Caco-2 (cell line): Measurements from ENCODE around the gene TELO2. TPM values are rescaled to one million over a fixed set of nuclear protein-coding genes. Genes with fewer than 3 reads are reported as not detected.

Experiments used
- BruUV-seq: library from RNA; stranded (reverse); fragments of 400-500 nt; replicated peaks from 2 replicates; lab custom pipeline; 2021; lab: Mats Ljungman, UMichigan
- CTCF ChIA-PET: fragments of 300-600 bp; sonication (Branson Sonifier 250); formaldehyde crosslinking; loops from one replicate; lab custom pipeline; 2022; ENCODE audit warnings: antibody characterized with exemption; lab: Charles Lee
- POLR2A ChIA-PET: fragments of 300-600 bp; sonication (Branson Sonifier 250); formaldehyde crosslinking; loops from one replicate; lab custom pipeline; 2022; ENCODE audit warnings: antibody characterized with exemption; lab: Charles Lee
- DNase-seq, 2 experiments: peaks; one replicate each; pipeline versions ENCODE4 v3.0.0 to v3.0.0-alpha.2; 2020 to 2022
- H3K27me3 ChIP-seq: replicated peaks from 2 replicates; pipeline ENCODE4 v1.6.0; 2011; ENCODE audit warnings: low read length; ENCODE audit not compliant: control insufficient read depth, insufficient read depth
- H3K36me3 ChIP-seq: 2 replicates; pipeline ENCODE4 v1.5.1; 2011; ENCODE audit warnings: low read length; ENCODE audit not compliant: control insufficient read depth, insufficient read depth
- H3K4me1 ChIP-seq: fragments of 250-450 bp; sonication (Bioruptor Pico); 2 replicates; pipeline ENCODE4 v1.5.1; 2020; ENCODE audit warnings: mild to moderate bottlenecking
- H3K4me3 ChIP-seq: 2 replicates; pipeline ENCODE4 v1.5.1; 2011; ENCODE audit warnings: low read depth, mild to moderate bottlenecking, control low read depth, low read length
- H3K9me3 ChIP-seq: fragments of 250-450 bp; sonication (Bioruptor Pico); 2 replicates; pipeline ENCODE4 v1.5.1; 2020; ENCODE audit warnings: mild to moderate bottlenecking, moderate library complexity
- H3K27ac Mint-ChIP-seq: one replicate; pipeline ENCODE4 v1.8.0; 2022; ENCODE audit warnings: mixed read lengths; ENCODE audit not compliant: unreplicated experiment
- H3K27me3 Mint-ChIP-seq: one replicate; pipeline ENCODE4 v1.8.0; 2022; ENCODE audit warnings: mixed read lengths; ENCODE audit not compliant: insufficient read depth, unreplicated experiment
- H3K36me3 Mint-ChIP-seq: one replicate; pipeline ENCODE4 v1.8.0; 2022; ENCODE audit warnings: mild to moderate bottlenecking, mixed read lengths; ENCODE audit not compliant: insufficient read depth, unreplicated experiment
- H3K4me1 Mint-ChIP-seq: one replicate; pipeline ENCODE4 v1.8.0; 2022; ENCODE audit warnings: low read depth, mixed read lengths; ENCODE audit not compliant: unreplicated experiment
- H3K4me3 Mint-ChIP-seq: one replicate; pipeline ENCODE4 v1.8.0; 2022; ENCODE audit warnings: mild to moderate bottlenecking, moderate library complexity, mixed read lengths; ENCODE audit not compliant: unreplicated experiment
- H3K9me3 Mint-ChIP-seq: one replicate; pipeline ENCODE4 v1.8.0; 2022; ENCODE audit warnings: mixed read lengths; ENCODE audit not compliant: unreplicated experiment
- intact Hi-C: fragments of 100-400 bp; cut with micrococcal nuclease; formaldehyde crosslinking; loops from one replicate; pipeline ENCODE4 v1.10.0; 2022; ENCODE audit not compliant: unreplicated experiment
- total RNA-seq: library from RNA; stranded (reverse); gene quantifications from 2 replicates; pipeline ENCODE4 v1.2.3, GENCODE V29; 2022
- TF ChIP-seq, protein P1 (sequence below), 2 experiments: fragments of 200-600 bp in 1 of 2; IDR thresholded peaks; 1 replicate in 1 of 2; 2 replicates in 1 of 2; pipeline versions ENCODE4 v1.5.1 to v1.8.0; 2011 to 2022; ENCODE audit warnings: antibody characterized with exemption in 1 of 2, control low read depth in 1 of 2, inconsistent platforms in 1 of 2, low read depth in 1 of 2, low read length in 1 of 2, mild to moderate bottlenecking in 1 of 2, moderate library complexity in 1 of 2; ENCODE audit not compliant: insufficient read depth in 1 of 2, severe bottlenecking in 1 of 2, unreplicated experiment in 1 of 2

Gene TELO2
- total RNA-seq, 1 experiment from 2014 or later: 55.7 TPM

DNA sequence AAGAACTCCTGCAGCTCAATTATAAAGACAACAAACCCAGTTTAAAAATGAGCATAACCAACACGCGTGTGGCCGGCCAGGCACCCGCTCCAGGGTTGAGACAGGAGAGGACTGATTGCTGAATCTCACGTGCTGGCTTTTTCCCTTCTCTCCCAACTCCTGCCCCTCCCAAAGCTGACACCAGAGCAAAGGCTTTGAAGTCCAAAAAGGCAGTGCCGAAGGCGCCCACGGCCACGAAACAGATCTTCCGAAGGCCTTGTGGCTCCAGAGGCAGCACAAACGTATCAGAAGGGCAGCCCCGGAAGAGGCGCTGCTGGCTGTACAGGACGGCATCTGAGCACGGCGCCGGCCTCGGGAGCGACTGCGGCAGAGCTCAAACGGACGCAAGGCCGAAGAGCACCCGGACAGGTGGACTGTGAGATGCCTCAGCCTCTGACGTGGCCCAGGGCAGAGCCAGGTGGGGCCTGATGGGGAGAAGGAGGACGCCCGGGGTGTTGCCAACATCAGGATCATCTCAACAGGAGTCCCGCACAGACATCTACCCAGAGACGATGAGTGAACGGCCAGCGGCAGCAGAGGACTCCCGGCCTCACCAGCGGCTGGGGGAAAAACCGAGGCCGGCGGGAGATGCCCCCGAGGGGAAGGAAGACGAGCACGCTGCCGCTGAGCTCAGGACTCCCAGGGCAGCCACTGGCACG lies 28.8 kb upstream of the TELO2 start:
- H3K36me3 ChIP-seq: no peaks in the 10 kb centered on the region
- Mint-ChIP-seq H3K9me3 (no peaks in the 10 kb centered on the region), H3K36me3 (peaks cover 14% of the 10 kb centered on the region), H3K27me3 (no peaks in the 10 kb centered on the region), H3K4me1 (no peaks in the 10 kb centered on the region), H3K4me3 (no peak overlapping the region), H3K27ac (no peak overlapping the region)
- ChIA-PET CTCF (no interaction called here), POLR2A (no interaction called here)
- intact Hi-C loops: no loop called here
- BruUV-seq: no TSS peak
- H3K4me1 ChIP-seq: no peaks in the 10 kb centered on the region
- H3K4me3 ChIP-seq: no peak overlapping the region
- no peaks in the 10 kb centered on the region for H3K27me3 ChIP-seq
- no peak for DNase-seq
- TF ChIP-seq, protein P1, sequence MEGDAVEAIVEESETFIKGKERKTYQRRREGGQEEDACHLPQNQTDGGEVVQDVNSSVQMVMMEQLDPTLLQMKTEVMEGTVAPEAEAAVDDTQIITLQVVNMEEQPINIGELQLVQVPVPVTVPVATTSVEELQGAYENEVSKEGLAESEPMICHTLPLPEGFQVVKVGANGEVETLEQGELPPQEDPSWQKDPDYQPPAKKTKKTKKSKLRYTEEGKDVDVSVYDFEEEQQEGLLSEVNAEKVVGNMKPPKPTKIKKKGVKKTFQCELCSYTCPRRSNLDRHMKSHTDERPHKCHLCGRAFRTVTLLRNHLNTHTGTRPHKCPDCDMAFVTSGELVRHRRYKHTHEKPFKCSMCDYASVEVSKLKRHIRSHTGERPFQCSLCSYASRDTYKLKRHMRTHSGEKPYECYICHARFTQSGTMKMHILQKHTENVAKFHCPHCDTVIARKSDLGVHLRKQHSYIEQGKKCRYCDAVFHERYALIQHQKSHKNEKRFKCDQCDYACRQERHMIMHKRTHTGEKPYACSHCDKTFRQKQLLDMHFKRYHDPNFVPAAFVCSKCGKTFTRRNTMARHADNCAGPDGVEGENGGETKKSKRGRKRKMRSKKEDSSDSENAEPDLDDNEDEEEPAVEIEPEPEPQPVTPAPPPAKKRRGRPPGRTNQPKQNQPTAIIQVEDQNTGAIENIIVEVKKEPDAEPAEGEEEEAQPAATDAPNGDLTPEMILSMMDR (IDR thresholded peaks at IDR 0.05; ENCODE audit: insufficient read depth in 1 of 2, low read depth in 1 of 2, low read length in 1 of 2, severe bottlenecking in 1 of 2, unreplicated experiment in 1 of 2): no peak
- no peaks in the 10 kb centered on the region for H3K9me3 ChIP-seq

DNA sequence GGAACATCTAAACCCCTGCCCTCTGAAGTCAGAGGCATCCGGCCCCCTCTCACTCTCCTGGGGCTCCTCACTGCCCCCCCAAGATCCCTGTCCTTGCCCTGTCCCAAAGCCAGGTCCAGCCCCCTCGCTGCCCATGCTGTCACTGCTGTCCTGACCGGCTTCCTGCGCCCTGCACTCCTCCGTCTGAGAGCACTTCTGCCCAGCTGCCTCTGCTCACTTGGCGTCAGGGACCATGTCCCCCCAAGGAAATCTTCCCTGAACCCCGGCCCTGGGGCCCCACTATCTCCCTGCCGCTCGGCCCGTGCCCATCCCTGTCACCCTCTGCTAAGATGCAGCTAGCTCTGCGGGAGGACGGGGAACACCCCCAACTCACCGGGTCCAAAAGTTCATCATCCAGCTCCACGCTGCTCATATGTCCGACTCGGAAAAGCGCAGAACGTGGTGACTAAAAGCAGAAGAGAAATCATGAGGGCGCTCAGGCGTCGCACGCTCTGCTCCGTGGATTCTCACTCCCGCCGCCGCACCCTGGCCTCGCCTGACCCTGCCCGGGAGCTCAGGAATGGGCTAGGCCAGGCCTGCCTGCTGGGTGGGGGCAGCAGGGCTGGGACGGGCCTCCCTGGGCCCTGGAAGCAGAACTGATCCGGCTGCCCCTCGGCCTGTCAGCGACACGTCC lies 28.1 kb upstream of the TELO2 start:
- H3K4me3 Mint-ChIP-seq: no peak overlapping the region
- H3K4me1 Mint-ChIP-seq: no peaks in the 10 kb centered on the region
- DNase-seq: no peak
- BruUV-seq: no TSS peak
- H3K9me3 Mint-ChIP-seq: no peaks in the 10 kb centered on the region
- no peak overlapping the region for H3K4me3 ChIP-seq
- H3K36me3 ChIP-seq: no peaks in the 10 kb centered on the region
- H3K27me3 ChIP-seq: no peaks in the 10 kb centered on the region
- H3K36me3 Mint-ChIP-seq: peaks cover 14% of the 10 kb centered on the region
- CTCF ChIA-PET: interaction anchor here (0.7 kb wide), 1 partner anchor 15 kb away, joined by 3 read pairs; no protein-coding TSS in a partner anchor
- no peaks in the 10 kb centered on the region for H3K4me1 ChIP-seq
- H3K27ac Mint-ChIP-seq: no peak overlapping the region
- intact Hi-C loops: no loop called here
- TF ChIP-seq, protein P1 (IDR thresholded peaks at IDR 0.05; ENCODE audit: insufficient read depth in 1 of 2, low read depth in 1 of 2, low read length in 1 of 2, severe bottlenecking in 1 of 2, unreplicated experiment in 1 of 2): no peak
- H3K9me3 ChIP-seq: no peaks in the 10 kb centered on the region
- H3K27me3 Mint-ChIP-seq: no peaks in the 10 kb centered on the region
- POLR2A ChIA-PET: no interaction called here

GRCh38 chr16:1465567-1465915 lies 27.6 kb upstream of the TELO2 start:
- CTCF ChIA-PET: interaction anchor here (0.7 kb wide), 1 partner anchor 14 kb away, joined by 3 read pairs; no protein-coding TSS in a partner anchor
- H3K4me3 ChIP-seq: no peak overlapping the region
- H3K4me1 ChIP-seq: no peaks in the 10 kb centered on the region
- no peaks in the 10 kb centered on the region; the same call in 1 of the 2 replicates for H3K36me3 ChIP-seq
- intact Hi-C loops: no loop called here
- no TSS peak for BruUV-seq
- H3K9me3 Mint-ChIP-seq: no peaks in the 10 kb centered on the region
- no peak overlapping the region for H3K4me3 Mint-ChIP-seq
- POLR2A ChIA-PET: no interaction called here
- no peaks in the 10 kb centered on the region for H3K4me1 Mint-ChIP-seq
- TF ChIP-seq, protein P1 (IDR thresholded peaks at IDR 0.05; ENCODE audit: insufficient read depth in 1 of 2, low read depth in 1 of 2, low read length in 1 of 2, severe bottlenecking in 1 of 2, unreplicated experiment in 1 of 2): no peak
- H3K27ac Mint-ChIP-seq: no peak overlapping the region
- H3K27me3 ChIP-seq: no peaks in the 10 kb centered on the region
- no peak for DNase-seq
- no peaks in the 10 kb centered on the region for H3K27me3 Mint-ChIP-seq
- no peaks in the 10 kb centered on the region for H3K9me3 ChIP-seq
- H3K36me3 Mint-ChIP-seq: peaks cover 11% of the 10 kb centered on the region
